OCI-LY3 (cell line): Measurements from ENCODE around the gene GDPD5.
A peak's percentile ranks its signal among the peaks of the same experiment; 100 is the strongest.

Experiments used
- H2AFZ ChIP-seq: fragments of 200-600, 300-600 bp; shearing (Covaris generic); 2 replicates; pipeline ENCODE4 v1.6.0; 2014; ENCODE audit warnings: antibody characterized with exemption, low read depth, low read length
- H3K27ac ChIP-seq: fragments of 200-600, 300-600 bp; sonication (generic); 2 replicates; pipeline ENCODE4 v1.5.1; 2014; ENCODE audit warnings: mild to moderate bottlenecking, low read length, moderate library complexity, mixed read lengths
- H3K27me3 ChIP-seq: fragments of 200-600, 300-600 bp; sonication (generic); 2 replicates; pipeline ENCODE4 v1.6.1; 2014; ENCODE audit warnings: low read depth, low read length, mixed read lengths
- H3K36me3 ChIP-seq: fragments of 200-600, 300-600 bp; sonication (generic); replicated peaks from 2 replicates; pipeline ENCODE3; 2014; ENCODE audit warnings: low read depth, low read length, mixed read lengths
- H3K4me1 ChIP-seq: fragments of 300-600, 200-600 bp; sonication (generic); 2 replicates; pipeline ENCODE4 v1.6.1; 2014; ENCODE audit warnings: low read length, mixed read lengths
- H3K4me2 ChIP-seq: fragments of 200-600, 300-600 bp; sonication (generic); 2 replicates; pipeline ENCODE4 v1.6.1; 2014; ENCODE audit warnings: low read length, mixed read lengths
- H3K4me3 ChIP-seq: fragments of 300-600, 200-600 bp; sonication (generic); 2 replicates; pipeline ENCODE4 v1.5.1; 2014; ENCODE audit warnings: antibody characterized with exemption, mild to moderate bottlenecking, low read length, moderate library complexity
- H3K79me2 ChIP-seq: fragments of 300-600, 200-600 bp; shearing (Covaris generic); 2 replicates; pipeline ENCODE4 v1.6.1; 2014; ENCODE audit warnings: mild to moderate bottlenecking, low read length, mixed read lengths
- H3K9ac ChIP-seq: fragments of 300-600, 200-600 bp; shearing (Covaris generic); 2 replicates; pipeline ENCODE4 v1.6.0; 2014; ENCODE audit warnings: mild to moderate bottlenecking, low read length, moderate library complexity
- H3K9me3 ChIP-seq: fragments of 200-600, 300-600 bp; shearing (Covaris generic); 2 replicates; pipeline ENCODE4 v1.6.1; 2014; ENCODE audit warnings: low read length, mixed read lengths; ENCODE audit not compliant: insufficient read depth
- H4K20me1 ChIP-seq: fragments of 200-600, 300-600 bp; sonication (generic); 2 replicates; pipeline ENCODE4 v1.6.1; 2016; ENCODE audit warnings: low read length, mixed read lengths; ENCODE audit not compliant: insufficient read depth
- EZH2phosphoT487 ChIP-seq: fragments of 200-600 bp; shearing (Covaris generic); IDR thresholded peaks from 2 replicates; pipeline ENCODE4 v1.6.1; 2018; ENCODE audit warnings: antibody characterized with exemption, mixed run types, low read depth
- TF ChIP-seq, protein P1 (sequence below): fragments of 200-600, 300-600 bp; sonication (generic); IDR thresholded peaks from 2 replicates; pipeline ENCODE4 v1.5.1; 2014; ENCODE audit warnings: antibody characterized with exemption, low read length, low read depth

GDPD5 gene

DNA sequence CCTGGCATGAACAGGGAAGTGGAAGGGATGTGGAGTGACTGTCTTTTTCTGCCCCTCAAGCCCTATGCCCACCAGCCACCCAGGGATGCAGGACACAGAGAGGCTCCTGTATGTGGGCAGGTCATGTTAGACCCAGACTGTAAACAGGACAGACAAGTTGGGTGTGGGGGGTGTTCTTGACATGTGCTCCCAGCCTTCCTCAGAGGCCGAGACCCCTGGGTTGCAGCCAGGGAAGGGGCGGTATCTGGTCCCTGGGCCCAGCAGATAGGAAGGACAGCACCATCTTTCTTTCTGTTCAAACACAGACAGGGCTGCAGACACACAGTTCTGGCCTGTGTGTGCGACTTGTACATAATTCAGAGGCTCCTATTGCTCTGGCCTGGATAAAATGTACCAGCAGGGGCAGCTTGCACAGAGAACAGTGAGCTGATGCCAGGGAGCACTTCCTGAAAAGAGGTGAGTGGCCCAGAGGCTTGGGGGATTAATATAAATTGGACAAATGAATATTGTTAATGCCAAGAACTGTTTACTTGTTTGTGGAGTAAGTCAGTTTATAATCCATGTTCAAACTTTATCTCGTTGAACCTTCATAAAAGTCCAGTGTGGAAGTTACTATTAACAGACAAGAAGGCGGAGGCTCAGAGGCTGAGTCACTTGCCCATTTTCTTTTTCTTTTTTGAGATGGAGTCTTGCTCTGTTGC lies 16.6 kb downstream of the GDPD5 start:
- Histone ChIP-seq H3K9me3 (no peaks in the 10 kb centered on the region), H2AFZ (no peak overlapping the region), H3K4me3 (no peak overlapping the region), H3K4me1 (peaks cover 10% of the 10 kb centered on the region), H4K20me1 (no peaks in the 10 kb centered on the region), H3K4me2 (no peak overlapping the region), H3K27me3 (no peaks in the 10 kb centered on the region), H3K9ac (no peak overlapping the region), H3K27ac (no peak overlapping the region), H3K36me3 (no peaks in the 10 kb centered on the region), H3K79me2 (no peaks in the 10 kb centered on the region)
- TF ChIP-seq EZH2phosphoT487: no peak
- TF ChIP-seq, protein P1, sequence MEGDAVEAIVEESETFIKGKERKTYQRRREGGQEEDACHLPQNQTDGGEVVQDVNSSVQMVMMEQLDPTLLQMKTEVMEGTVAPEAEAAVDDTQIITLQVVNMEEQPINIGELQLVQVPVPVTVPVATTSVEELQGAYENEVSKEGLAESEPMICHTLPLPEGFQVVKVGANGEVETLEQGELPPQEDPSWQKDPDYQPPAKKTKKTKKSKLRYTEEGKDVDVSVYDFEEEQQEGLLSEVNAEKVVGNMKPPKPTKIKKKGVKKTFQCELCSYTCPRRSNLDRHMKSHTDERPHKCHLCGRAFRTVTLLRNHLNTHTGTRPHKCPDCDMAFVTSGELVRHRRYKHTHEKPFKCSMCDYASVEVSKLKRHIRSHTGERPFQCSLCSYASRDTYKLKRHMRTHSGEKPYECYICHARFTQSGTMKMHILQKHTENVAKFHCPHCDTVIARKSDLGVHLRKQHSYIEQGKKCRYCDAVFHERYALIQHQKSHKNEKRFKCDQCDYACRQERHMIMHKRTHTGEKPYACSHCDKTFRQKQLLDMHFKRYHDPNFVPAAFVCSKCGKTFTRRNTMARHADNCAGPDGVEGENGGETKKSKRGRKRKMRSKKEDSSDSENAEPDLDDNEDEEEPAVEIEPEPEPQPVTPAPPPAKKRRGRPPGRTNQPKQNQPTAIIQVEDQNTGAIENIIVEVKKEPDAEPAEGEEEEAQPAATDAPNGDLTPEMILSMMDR: no peak

DNA sequence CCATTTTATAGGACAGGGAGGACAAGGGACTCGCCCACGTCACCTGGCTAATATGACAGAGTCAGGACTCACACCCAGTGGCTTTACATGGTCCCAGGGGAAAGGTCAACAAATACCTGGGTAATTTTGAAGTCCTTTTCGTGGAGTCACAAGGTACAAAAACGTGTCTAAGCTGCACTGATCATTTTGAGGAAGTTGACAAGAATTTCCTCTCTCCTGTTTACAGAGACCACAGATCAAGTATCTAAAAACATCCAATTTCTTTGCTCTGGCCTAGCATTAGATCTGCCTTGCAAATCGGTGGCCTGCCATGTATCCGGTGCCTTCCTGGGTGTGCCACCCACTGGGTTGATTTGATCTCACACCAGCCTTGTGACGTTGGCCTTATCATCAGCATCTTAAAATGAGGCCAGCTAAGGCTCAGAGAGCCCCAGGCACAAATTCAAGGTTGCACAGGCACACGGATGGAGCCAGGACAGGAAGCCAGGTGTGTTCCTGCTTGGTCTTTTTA lies 17.6 kb downstream of the GDPD5 start:
- Histone ChIP-seq H3K27me3 (no peaks in the 10 kb centered on the region), H3K9ac (no peak overlapping the region), H3K79me2 (no peaks in the 10 kb centered on the region), H3K9me3 (no peaks in the 10 kb centered on the region), H2AFZ (peak overlapping the region; percentile 22), H4K20me1 (no peaks in the 10 kb centered on the region), H3K4me2 (no peak overlapping the region; the same call in 1 of the 2 replicates), H3K36me3 (no peaks in the 10 kb centered on the region), H3K4me1 (peaks cover 17% of the 10 kb centered on the region), H3K27ac (no peak overlapping the region), H3K4me3 (no peak overlapping the region)
- TF ChIP-seq EZH2phosphoT487: no peak
- TF ChIP-seq, protein P1: no peak

DNA sequence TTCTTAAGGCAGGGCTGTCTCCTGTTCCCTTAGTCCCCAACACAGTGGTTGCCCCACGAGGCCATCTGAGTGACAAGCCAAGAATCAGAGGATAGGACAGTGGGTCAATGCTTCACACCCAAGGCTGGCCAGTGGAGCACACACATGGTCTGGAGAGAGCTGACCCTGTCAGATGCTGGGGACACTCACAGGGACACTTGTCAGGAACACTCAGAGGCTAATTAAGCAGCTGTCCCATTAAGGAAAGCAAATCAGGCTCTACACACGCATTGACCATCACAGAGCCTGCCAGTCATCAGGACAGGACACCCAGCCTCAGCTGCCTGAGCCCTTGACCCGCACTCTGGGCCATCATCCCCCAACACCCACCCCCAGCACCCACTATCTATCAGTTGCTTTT lies 18.2 kb downstream of the GDPD5 start:
- no peaks in the 10 kb centered on the region for H3K9me3 ChIP-seq
- TF ChIP-seq, protein P1: no peak
- H2AFZ ChIP-seq: no peak overlapping the region
- H4K20me1 ChIP-seq: no peaks in the 10 kb centered on the region
- H3K4me1 ChIP-seq: peaks cover 17% of the 10 kb centered on the region
- no peaks in the 10 kb centered on the region for H3K79me2 ChIP-seq
- no peak overlapping the region for H3K4me3 ChIP-seq
- H3K27me3 ChIP-seq: no peaks in the 10 kb centered on the region
- H3K4me2 ChIP-seq: no peak overlapping the region
- no peaks in the 10 kb centered on the region for H3K36me3 ChIP-seq
- H3K27ac ChIP-seq: no peak overlapping the region
- H3K9ac ChIP-seq: no peak overlapping the region

DNA sequence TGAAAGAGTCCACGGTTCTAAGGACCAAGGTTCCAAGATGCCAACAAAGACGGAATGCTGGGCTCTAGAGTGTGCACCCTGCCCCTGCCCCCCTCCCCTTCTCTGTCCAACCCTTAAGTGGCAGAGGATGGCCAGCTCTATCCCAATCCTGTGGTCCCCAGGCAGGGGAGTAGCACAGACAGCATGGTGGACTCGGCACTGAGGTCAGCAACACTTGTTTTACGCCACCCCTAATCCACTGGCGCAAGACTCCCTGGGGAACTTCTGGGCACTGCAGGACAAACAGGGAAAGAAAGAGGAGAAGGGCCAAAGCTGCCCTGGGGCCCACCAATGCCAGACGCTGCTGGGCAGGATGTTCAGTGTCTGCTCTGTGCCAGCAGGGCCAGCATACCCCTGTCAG lies 18.9 kb downstream of the GDPD5 start:
- TF ChIP-seq, protein P1: no peak
- TF ChIP-seq EZH2phosphoT487: no peak
- Histone ChIP-seq H3K4me1 (peaks cover 17% of the 10 kb centered on the region), H3K27ac (no peak overlapping the region), H3K9ac (no peak overlapping the region), H3K36me3 (no peaks in the 10 kb centered on the region), H3K4me3 (no peak overlapping the region), H2AFZ (no peak overlapping the region), H3K79me2 (no peaks in the 10 kb centered on the region), H3K9me3 (no peaks in the 10 kb centered on the region), H4K20me1 (no peaks in the 10 kb centered on the region), H3K4me2 (no peak overlapping the region), H3K27me3 (no peaks in the 10 kb centered on the region)
